GM23338 (cell line): ENCODE data around the gene CD6. TPM values are rescaled to one million over a fixed set of nuclear protein-coding genes. Genes with fewer than 3 reads are reported as not detected.

Experiments
- ATAC-seq: fragments of 200-7000 bp; cut with Tn5 transposase; 3 replicates; pipeline ENCODE4 v1.9.1; 2020
- DNase-seq: peaks from one replicate; pipeline ENCODE4 v3.0.0-alpha.2; 2015; ENCODE audit warnings: low spot score
- H2AFZ ChIP-seq: fragments of 200-600 bp; sonication (generic); 2 replicates; pipeline ENCODE4 v1.8.0; 2016; ENCODE audit warnings: antibody characterized with exemption, mild to moderate bottlenecking, moderate library complexity
- H3F3A ChIP-seq: fragments of 200-600 bp; sonication (generic); replicated peaks from 2 replicates; pipeline ENCODE4 v1.8.0; 2017; ENCODE audit warnings: antibody characterized with exemption, mixed run types, low read depth
- H3K27ac ChIP-seq: fragments of 200-600 bp; sonication (generic); 2 replicates; pipeline ENCODE4 v1.6.1; 2016; ENCODE audit warnings: low read depth
- H3K27me3 ChIP-seq: fragments of 200-600 bp; sonication (generic); 2 replicates; pipeline ENCODE4 v1.8.0; 2016; ENCODE audit warnings: mild to moderate bottlenecking, mixed run types, moderate library complexity; ENCODE audit not compliant: insufficient read depth
- H3K36me3 ChIP-seq: fragments of 200-600 bp; sonication (generic); 2 replicates; pipeline ENCODE4 v1.8.0; 2016; ENCODE audit warnings: mild to moderate bottlenecking; ENCODE audit not compliant: insufficient read depth
- H3K4me1 ChIP-seq: fragments of 200-600 bp; sonication (generic); 2 replicates; pipeline ENCODE4 v1.8.0; 2016; ENCODE audit warnings: mild to moderate bottlenecking, moderate library complexity; ENCODE audit not compliant: insufficient read depth
- H3K4me2 ChIP-seq: fragments of 200-600 bp; sonication (generic); 2 replicates; pipeline ENCODE4 v1.7.1; 2017; ENCODE audit warnings: mixed run types
- H3K4me3 ChIP-seq: fragments of 200-600 bp; sonication (generic); 2 replicates; pipeline ENCODE4 v1.6.1; 2016; ENCODE audit warnings: mixed run types
- H3K79me2 ChIP-seq: fragments of 200-600 bp; sonication (generic); replicated peaks from 2 replicates; pipeline ENCODE4 v1.8.0; 2017; ENCODE audit warnings: mild to moderate bottlenecking; ENCODE audit not compliant: insufficient read depth
- H3K9me2 ChIP-seq: fragments of 200-600 bp; sonication (generic); 2 replicates; pipeline ENCODE4 v1.8.0; 2017; ENCODE audit not compliant: insufficient read depth
- H4K20me1 ChIP-seq: fragments of 200-600 bp; sonication (generic); replicated peaks from 2 replicates; pipeline ENCODE4 v1.8.0; 2017; ENCODE audit warnings: mild to moderate bottlenecking; ENCODE audit not compliant: insufficient read depth
- H3K27ac Mint-ChIP-seq: 2 replicates; pipeline ENCODE4 v1.8.0; 2020; ENCODE audit warnings: inconsistent platforms, mild to moderate bottlenecking, moderate library complexity, mixed read lengths
- H3K27me3 Mint-ChIP-seq: 3 replicates; pipeline ENCODE4 v1.8.0; 2022; ENCODE audit warnings: low read depth, mild to moderate bottlenecking, moderate library complexity, mixed read lengths, inconsistent platforms; ENCODE audit not compliant: insufficient read depth, poor library complexity
- H3K36me3 Mint-ChIP-seq: 3 replicates; pipeline ENCODE4 v1.8.0; 2021; ENCODE audit warnings: low read depth, mild to moderate bottlenecking, inconsistent platforms, moderate library complexity, mixed read lengths
- H3K4me1 Mint-ChIP-seq: 3 replicates; pipeline ENCODE4 v1.8.0; 2020; ENCODE audit warnings: mild to moderate bottlenecking, inconsistent platforms, mixed read lengths
- H3K4me3 Mint-ChIP-seq: 3 replicates; pipeline ENCODE4 v1.8.0; 2021; ENCODE audit warnings: moderate library complexity, mild to moderate bottlenecking, inconsistent platforms, mixed read lengths
- H3K9me3 Mint-ChIP-seq: 3 replicates; pipeline ENCODE4 v1.8.0; 2020; ENCODE audit warnings: moderate library complexity, mild to moderate bottlenecking, inconsistent platforms, mixed read lengths
- CREB1 ChIP-seq: fragments of 250-450 bp; sonication (Bioruptor Pico); IDR thresholded peaks from 2 replicates; pipeline ENCODE4 v1.5.0; 2020; ENCODE audit warnings: low read depth, mild to moderate bottlenecking, moderate library complexity
- EZH2 ChIP-seq: fragments of 200-600 bp; sonication (generic); IDR thresholded peaks from one replicate; pipeline ENCODE4 v1.8.0; 2017; ENCODE audit warnings: antibody characterized with exemption, mild to moderate bottlenecking, low read depth; ENCODE audit not compliant: unreplicated experiment
- EZH2phosphoT487 ChIP-seq: fragments of 200-600 bp; sonication (generic); IDR thresholded peaks from one replicate; pipeline ENCODE4 v1.8.1; 2018; ENCODE audit warnings: antibody characterized with exemption; ENCODE audit not compliant: unreplicated experiment
- JUNB ChIP-seq: IDR thresholded peaks from one replicate; pipeline ENCODE4 v1.6.1; 2016; ENCODE audit warnings: antibody characterized with exemption; ENCODE audit not compliant: unreplicated experiment
- NANOG ChIP-seq: IDR thresholded peaks from 2 replicates; pipeline ENCODE4 v1.6.1; 2016; ENCODE audit warnings: antibody characterized with exemption, borderline replicate concordance
- POLR2AphosphoS5 ChIP-seq: IDR thresholded peaks from 2 replicates; pipeline ENCODE4 v1.6.1; 2016; ENCODE audit warnings: antibody characterized with exemption, low read depth
- REST ChIP-seq: IDR thresholded peaks from one replicate; pipeline ENCODE4 v1.6.1; 2018; ENCODE audit warnings: antibody characterized with exemption; ENCODE audit not compliant: unreplicated experiment
- STAT1 ChIP-seq: IDR thresholded peaks from one replicate; pipeline ENCODE4 v1.6.1; 2016; ENCODE audit warnings: antibody characterized with exemption; ENCODE audit not compliant: unreplicated experiment
- ZNF114 ChIP-seq: fragments of 250-450 bp; sonication (Bioruptor Pico); IDR thresholded peaks from 2 replicates; pipeline ENCODE4 v1.5.0; 2020; ENCODE audit warnings: mild to moderate bottlenecking, moderate library complexity
- ZNF331 ChIP-seq: fragments of 250-450 bp; sonication (Bioruptor Pico); IDR thresholded peaks from 2 replicates; pipeline ENCODE4 v1.5.0; 2020; ENCODE audit warnings: low read depth, mild to moderate bottlenecking, moderate library complexity
- ZNF462 ChIP-seq: fragments of 250-450 bp; sonication (Bioruptor Pico); IDR thresholded peaks from 2 replicates; pipeline ENCODE4 v1.5.0; 2020; ENCODE audit warnings: mild to moderate bottlenecking, moderate library complexity
- polyA plus RNA-seq: library from polyadenylated mRNA; unstranded; fragments of >200 nt; fragmentation: Nextera tagmentation; extraction: Ambion mirVana; gene quantifications from 2 replicates; pipeline ENCODE4 v1.2.1, GENCODE V29; 2016
- total RNA-seq: library from RNA; depleted of rRNA; stranded (reverse); fragments of >200 nt; shearing (Covaris generic); gene quantifications from 2 replicates; pipeline ENCODE4 v1.2.3, GENCODE V29; 2014
- TF ChIP-seq, protein P1 (sequence below): IDR thresholded peaks from 2 replicates; pipeline ENCODE4 v1.6.1; 2016; ENCODE audit warnings: antibody characterized with exemption
- TF ChIP-seq, protein P2 (sequence below), 2 experiments: fragments of 200-600 bp in 1 of 2; sonication (generic) in 1 of 2; conservative IDR thresholded peaks; 2 replicates each; pipeline versions ENCODE4 v1.5.1 to v1.6.1; 2016 to 2017; ENCODE audit warnings: antibody characterized with exemption in 2 of 2, low read depth in 2 of 2, mild to moderate bottlenecking in 2 of 2, moderate library complexity in 1 of 2

Gene CD6
- total and polyA plus RNA-seq, 2 experiments from 2014 or later, result 0.49 TPM; not detected in 1

- no peak overlapping the region for H3K4me3 Mint-ChIP-seq
- H3K4me2 ChIP-seq, result no peak overlapping the region
- no peaks in the 10 kb centered on the region for H3F3A ChIP-seq
- peaks cover 5% of the 10 kb centered on the region for H3K27me3 Mint-ChIP-seq
- H2AFZ ChIP-seq, result no peak overlapping the region
- no peak overlapping the region for H3K27ac ChIP-seq
- no peak overlapping the region for H3K4me3 ChIP-seq
- H3K27me3 ChIP-seq, result no peaks in the 10 kb centered on the region
- H3K36me3 ChIP-seq, result no peaks in the 10 kb centered on the region
- no peaks in the 10 kb centered on the region for H3K36me3 Mint-ChIP-seq
- DNase-seq, result no peak
- no peaks in the 10 kb centered on the region for H3K79me2 ChIP-seq
- TF ChIP-seq REST (no peak), NANOG (no peak), EZH2phosphoT487 (no peak), EZH2 (no peak), CREB1 (no peak), ZNF331 (CRISPR knock-in tag) (no peak), STAT1 (no peak), ZNF114 (no peak), JUNB (no peak), POLR2AphosphoS5 (no peak), ZNF462 (CRISPR knock-in tag) (no peak)
- TF ChIP-seq, protein P1, sequence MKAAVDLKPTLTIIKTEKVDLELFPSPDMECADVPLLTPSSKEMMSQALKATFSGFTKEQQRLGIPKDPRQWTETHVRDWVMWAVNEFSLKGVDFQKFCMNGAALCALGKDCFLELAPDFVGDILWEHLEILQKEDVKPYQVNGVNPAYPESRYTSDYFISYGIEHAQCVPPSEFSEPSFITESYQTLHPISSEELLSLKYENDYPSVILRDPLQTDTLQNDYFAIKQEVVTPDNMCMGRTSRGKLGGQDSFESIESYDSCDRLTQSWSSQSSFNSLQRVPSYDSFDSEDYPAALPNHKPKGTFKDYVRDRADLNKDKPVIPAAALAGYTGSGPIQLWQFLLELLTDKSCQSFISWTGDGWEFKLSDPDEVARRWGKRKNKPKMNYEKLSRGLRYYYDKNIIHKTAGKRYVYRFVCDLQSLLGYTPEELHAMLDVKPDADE, result no peak
- TF ChIP-seq, protein P2, sequence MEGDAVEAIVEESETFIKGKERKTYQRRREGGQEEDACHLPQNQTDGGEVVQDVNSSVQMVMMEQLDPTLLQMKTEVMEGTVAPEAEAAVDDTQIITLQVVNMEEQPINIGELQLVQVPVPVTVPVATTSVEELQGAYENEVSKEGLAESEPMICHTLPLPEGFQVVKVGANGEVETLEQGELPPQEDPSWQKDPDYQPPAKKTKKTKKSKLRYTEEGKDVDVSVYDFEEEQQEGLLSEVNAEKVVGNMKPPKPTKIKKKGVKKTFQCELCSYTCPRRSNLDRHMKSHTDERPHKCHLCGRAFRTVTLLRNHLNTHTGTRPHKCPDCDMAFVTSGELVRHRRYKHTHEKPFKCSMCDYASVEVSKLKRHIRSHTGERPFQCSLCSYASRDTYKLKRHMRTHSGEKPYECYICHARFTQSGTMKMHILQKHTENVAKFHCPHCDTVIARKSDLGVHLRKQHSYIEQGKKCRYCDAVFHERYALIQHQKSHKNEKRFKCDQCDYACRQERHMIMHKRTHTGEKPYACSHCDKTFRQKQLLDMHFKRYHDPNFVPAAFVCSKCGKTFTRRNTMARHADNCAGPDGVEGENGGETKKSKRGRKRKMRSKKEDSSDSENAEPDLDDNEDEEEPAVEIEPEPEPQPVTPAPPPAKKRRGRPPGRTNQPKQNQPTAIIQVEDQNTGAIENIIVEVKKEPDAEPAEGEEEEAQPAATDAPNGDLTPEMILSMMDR (conservative IDR thresholded peaks at IDR 0.05; ENCODE audit: low read depth in 2 of 2), result no peak
- ATAC-seq, result no peak
- no peaks in the 10 kb centered on the region for H3K9me2 ChIP-seq
- no peaks in the 10 kb centered on the region for H3K4me1 ChIP-seq
- H3K4me1 Mint-ChIP-seq, result no peaks in the 10 kb centered on the region
- H3K27ac Mint-ChIP-seq, result no peak overlapping the region
- no peaks in the 10 kb centered on the region for H4K20me1 ChIP-seq
- H3K9me3 Mint-ChIP-seq, result no peaks in the 10 kb centered on the region
Measured at GRCh38 chr11:60984149-60984548, 12.7 kb downstream of the CD6 start.
